Measurements from ENCODE around the gene DDA1.
"Not testable (repeated sequence)": the region's sequence is repeated elsewhere in the genome, so short reads cannot be mapped to it uniquely, and the experiment has no call there.

Gene DDA1

GRCh38 chr19:17309198-17309964, at the start of gene DDA1:
Gene DDA1, plus strand, starts transcription at chr19:17309563. Its CDS starts 92 bp downstream, at chr19:17309655.
- peak; percentile 89 to 98 (median 97) for DNase-seq (ENCODE audit: low read depth in 3 of 3)

GRCh38 chr19:17259934-17260333, 49.4 kb upstream of the DDA1 start:
- DNase-seq (ENCODE audit: low read depth in 3 of 3): no peak

DNA sequence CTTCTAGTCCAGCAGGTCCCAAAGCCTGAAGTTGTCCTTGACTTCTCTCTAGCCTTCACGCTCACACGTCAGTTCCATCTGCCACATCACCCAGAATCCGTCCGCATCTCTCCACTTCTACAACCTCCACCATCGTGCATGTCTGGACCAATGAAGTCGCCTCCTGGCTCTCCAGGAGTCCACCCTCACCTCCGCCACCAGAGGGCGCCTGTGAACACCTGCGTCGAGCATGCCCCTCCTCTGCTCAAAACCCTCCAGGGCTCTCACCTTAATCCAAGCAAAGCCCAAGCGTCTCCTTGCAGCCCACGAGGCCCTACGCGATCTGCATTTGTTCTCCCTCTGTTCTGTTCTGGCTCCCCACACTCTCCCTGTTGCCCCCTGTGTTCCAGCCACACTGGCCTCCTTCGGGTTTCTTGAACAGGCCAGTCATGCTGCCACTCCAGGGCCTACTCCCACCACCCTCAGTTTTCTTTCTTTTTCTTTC, 48.5 kb upstream of the DDA1 start:
- DNase-seq (ENCODE audit: low read depth in 3 of 3): peak; percentile 72 to 85 (median 85)

DNA sequence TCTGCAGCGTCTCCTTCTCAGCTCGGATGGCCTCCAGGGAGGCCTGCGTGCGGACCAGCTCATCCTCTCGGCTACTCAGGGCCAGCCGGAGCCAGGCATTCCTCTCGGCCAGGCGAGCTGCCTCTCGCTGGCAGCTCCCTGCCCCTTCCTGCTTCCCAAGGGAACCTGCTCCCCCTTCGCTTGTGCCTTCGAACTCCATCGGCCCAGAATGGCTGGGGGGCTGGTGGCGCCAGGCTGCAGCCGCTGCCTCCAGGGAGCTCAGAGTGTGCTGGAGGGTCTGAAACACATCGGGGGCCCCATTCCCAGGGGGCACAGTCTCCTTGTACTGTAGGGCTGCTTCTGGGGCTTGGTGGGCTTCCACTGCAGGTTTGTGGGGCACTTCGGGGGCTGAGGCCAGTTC, 46.8 kb upstream of the DDA1 start:
- DNase-seq (ENCODE audit: low read depth in 3 of 3): no peak

GRCh38 chr19:17263712-17264640, 45.4 kb upstream of the DDA1 start:
- DNase-seq (ENCODE audit: low read depth in 3 of 3): no peak

DNA sequence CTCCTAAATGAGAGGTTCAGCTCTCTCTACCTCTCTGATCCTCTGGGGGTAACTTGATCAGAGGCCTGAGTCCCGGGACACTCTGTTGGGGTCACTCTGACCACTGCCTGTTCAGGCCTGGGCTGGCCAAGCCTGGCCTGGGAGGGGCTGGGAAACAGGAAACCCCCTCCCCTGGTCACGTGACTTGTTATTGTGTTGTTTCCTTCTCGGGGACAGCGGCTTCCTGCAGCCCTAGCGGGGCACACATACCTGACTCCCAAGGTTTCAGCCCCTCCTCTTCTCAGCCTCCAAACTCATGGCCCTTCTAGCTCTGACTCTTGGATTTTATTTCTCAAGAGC, 44.8 kb upstream of the DDA1 start, which contains the start of gene USHBP1:
Gene USHBP1 (minus strand): TSS at position 105 of the 339 bp plus-strand sequence. CDS start 446 bp downstream, outside the sequence.
- no peak for DNase-seq (ENCODE audit: low read depth in 3 of 3)

DNA sequence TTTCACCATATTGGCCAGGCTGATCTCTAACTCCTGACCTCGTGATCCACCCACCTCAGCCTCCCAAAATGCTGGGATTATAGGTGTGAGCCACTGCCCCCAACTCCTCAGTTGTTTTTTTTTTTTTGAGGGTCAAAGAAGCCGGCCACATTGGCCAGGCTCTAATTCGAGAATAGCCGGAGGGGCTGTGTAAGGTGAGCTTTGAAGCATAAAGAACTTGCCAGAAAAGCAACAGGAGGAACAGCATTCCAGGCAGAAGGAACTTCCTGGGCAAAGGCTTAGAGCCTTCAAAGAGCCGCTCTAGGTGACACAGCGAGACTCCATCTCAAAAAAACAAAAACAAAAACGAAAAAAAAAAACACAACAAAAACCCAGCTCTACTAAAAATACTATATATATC, 43.3 kb upstream of the DDA1 start:
- no peak for DNase-seq (ENCODE audit: low read depth in 3 of 3)

- no peak for DNase-seq (ENCODE audit: low read depth in 3 of 3)
These were observed 42.8 kb upstream of the DDA1 start for GRCh38 chr19:17266589-17266974.

GRCh38 chr19:17266975-17267788, 42.2 kb upstream of the DDA1 start, which contains the start of gene BABAM1:
Gene BABAM1, plus strand, starts transcription at chr19:17267443. Its CDS starts 1,364 bp downstream, at chr19:17268807.
- DNase-seq (ENCODE audit: low read depth in 3 of 3): peak; percentile 77 to 88 (median 86)

DNA sequence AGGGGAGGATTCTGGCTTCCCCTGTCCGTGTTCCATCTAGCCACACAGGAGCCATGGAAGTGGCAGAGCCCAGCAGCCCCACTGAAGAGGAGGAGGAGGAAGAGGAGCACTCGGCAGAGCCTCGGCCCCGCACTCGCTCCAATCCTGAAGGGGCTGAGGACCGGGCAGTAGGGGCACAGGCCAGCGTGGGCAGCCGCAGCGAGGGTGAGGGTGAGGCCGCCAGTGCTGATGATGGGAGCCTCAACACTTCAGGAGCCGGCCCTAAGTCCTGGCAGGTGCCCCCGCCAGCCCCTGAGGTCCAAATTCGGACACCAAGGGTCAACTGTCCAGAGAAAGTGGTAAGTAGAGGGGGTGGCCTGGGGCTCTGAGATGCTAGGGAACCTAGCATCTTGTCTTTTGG, 40.6 kb upstream of the DDA1 start:
- no peak for DNase-seq (ENCODE audit: low read depth in 3 of 3)

GRCh38 chr19:17274892-17275291, 34.5 kb upstream of the DDA1 start:
- not testable (repeated sequence) for DNase-seq (ENCODE audit: low read depth in 3 of 3)

DNA sequence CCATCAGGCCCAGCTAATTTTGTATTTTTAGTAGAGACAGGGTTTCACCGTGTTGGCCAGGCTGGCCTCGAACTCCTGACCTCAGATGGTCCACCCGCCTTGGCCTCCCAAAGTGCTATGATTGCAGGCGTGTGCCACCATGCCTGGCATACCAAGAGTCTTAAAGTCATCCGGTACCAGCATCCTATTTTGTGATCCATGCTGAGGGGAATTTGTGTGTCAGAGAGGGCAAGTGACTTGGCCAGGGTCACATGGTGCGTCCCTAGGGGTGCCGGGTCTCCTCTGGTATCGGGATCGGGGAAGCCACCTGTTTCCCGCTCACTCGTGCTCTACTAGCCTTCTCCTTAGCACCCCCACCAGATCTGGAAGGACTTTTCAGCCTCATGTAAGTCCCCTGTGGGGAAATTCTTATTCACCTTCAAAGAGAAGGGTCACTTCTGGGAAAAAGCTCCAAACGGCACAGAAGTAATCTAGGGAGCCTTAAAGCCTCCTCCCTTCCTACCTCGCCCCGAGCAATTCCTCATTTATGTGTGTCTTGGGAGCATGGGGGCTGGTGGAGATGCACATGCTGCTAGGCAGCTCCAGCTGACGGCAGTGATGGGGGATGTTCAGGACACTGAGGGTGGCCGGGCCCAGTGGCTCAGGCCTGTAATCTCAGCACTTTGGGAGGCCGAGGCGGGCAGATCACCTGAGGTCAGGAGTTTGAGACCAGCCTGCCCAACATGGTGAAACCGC, 33.8 kb upstream of the DDA1 start:
- DNase-seq (ENCODE audit: low read depth in 3 of 3): no peak

- no peak for DNase-seq (ENCODE audit: low read depth in 3 of 3)
These were observed 29.9 kb upstream of the DDA1 start for GRCh38 chr19:17279436-17279835.

DNA sequence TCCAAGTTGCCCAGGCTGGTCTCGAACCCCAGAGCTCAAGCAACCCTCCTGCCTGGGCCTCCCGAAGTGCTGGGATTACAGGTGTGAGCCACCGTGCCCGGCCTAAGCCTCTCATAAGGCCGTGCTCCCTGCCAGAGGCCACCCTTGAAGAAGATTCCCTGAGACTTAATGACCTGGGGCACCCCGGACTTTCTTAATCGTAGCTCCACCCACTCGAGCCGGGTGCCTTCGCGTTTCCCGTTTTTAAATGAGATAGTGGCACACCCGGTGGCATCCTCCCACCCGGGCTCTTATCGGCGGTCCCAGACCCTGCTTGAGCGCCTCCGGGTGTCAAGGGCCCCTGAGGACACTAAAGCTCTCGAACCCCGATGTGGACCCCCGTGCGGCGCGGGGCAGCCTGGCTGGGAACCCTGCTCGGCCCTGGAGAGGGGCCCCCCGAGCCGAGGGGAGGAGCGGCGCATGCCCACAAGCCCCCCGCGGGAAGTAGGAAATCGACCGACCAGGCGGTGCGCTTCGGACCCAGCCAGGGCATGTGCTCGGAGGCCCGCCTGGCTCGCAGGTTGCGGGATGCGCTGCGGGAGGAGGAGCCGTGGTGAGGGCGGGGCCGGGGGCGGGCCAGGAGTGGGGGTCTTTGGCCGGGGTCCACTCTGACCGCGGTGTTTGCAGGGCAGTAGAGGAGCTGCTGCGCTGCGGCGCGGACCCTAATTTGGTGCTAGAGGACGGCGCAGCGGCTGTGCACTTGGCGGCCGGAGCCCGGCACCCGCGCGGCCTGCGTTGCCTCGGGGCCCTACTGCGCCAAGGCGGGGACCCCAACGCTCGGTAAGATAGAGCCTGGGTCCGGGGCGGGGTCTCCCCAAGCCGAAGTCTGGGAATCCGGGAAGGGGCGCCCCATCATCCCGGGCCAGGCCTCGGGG, 27.7 kb upstream of the DDA1 start, which contains the start of gene ANKLE1:
Gene ANKLE1 (plus strand): TSS at position 511 of the 914 bp plus-strand sequence. CDS start 20 bp downstream, at position 531.
- DNase-seq (ENCODE audit: low read depth in 3 of 3): peak in 1 of 3 experiments; percentile 29

DNA sequence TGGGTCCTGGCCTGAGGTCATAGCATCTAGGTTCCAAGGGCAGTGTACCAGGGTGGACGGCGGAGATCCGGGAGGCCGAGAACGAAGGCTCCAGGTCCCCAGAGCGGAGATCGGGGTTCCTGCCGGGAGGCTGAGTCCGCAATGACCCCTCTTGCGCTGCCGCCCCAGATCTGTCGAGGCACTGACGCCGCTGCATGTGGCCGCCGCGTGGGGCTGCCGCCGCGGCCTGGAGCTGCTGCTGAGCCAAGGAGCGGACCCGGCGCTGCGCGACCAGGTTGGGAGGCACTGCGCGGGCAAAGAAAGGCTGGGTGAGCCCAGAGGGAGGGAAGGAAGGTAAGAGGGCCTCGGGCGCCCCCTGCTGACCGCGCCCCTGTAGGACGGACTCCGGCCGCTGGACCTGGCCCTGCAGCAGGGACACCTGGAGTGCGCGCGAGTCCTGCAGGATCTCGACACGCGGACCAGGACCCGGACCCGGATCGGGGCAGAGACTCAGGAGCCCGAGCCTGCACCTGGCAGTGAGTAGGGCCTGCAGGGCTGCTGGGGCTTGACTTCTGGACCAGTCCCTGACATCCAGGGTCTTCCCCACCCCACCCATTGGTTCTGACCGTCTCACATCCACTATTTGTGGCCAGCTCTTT, 26.8 kb upstream of the DDA1 start:
- DNase-seq (ENCODE audit: low read depth in 3 of 3): peak; percentile 58 to 64 (median 63)

GRCh38 chr19:17283504-17283996, 25.8 kb upstream of the DDA1 start:
- DNase-seq (ENCODE audit: low read depth in 3 of 3): no peak

DNA sequence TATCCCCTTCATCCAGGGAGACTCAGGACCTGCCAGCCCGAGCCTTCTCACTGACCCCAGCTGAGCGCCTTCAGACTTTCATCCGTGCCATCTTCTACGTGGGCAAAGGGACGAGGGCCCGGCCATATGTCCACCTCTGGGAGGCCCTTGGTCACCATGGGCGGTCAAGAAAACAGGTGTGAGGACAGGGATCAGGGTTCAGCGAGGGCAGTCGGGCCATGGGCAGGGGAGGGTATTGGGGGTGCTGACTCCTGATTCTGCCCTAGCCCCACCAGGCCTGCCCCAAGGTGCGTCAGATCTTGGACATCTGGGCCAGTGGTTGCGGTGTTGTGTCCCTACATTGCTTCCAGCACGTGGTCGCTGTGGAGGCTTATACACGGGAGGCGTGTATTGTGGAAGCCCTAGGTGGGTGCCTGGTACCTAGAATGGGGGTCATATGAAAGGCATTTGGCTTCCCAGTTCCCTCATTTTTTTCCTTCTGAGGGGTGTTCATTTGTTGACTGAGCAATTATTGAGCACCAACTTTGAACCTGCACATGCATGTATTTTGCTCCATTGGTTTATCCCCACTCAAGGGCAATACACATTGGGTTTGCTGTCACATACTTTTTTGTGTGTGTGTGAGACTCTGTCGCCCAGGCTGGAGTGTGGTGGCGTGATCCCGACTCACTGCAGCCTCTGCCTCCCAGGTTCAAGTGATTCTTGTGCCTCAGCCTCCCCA, 23.8 kb upstream of the DDA1 start:
- DNase-seq (ENCODE audit: low read depth in 3 of 3): no peak

DNA sequence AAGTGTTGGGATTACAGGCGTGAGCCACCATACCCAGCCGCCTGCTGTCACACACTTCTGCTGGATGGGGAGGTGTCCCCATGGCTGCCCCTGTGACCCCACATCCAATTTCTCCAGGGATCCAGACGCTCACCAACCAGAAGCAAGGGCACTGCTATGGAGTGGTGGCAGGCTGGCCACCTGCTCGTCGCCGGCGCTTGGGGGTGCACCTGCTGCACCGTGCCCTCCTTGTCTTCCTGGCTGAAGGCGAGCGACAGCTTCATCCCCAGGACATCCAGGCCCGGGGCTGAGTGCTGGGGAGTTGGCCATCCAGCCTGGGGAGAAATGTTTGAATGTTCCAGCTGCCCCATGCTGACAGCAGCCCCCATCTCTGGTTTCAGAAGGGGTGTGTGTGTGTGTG, 23.1 kb upstream of the DDA1 start:
- no peak for DNase-seq (ENCODE audit: low read depth in 3 of 3)

All from stimulated activated CD4-positive, alpha-beta T cell treated with anti-CD3 and anti-CD28 coated beads, TNF-alpha, amount 100 ng/mL, for 4 hours (primary cell).